H9 (cell line): ENCODE measurements around the gene TANK. TPM values are rescaled to one million over a fixed set of nuclear protein-coding genes. Genes with fewer than 3 reads are reported as not detected.
A peak's percentile ranks its signal among the peaks of the same experiment; 100 is the strongest.

Experiments
- DNase-seq: peaks from one replicate; pipeline ENCODE4 v3.0.0-alpha.2; 2017
- H2AFZ ChIP-seq: one replicate; pipeline ENCODE4 v1.6.1; 2013; ENCODE audit warnings: mild to moderate bottlenecking, low read length, control low read depth, moderate library complexity
- H2AK5ac ChIP-seq: 2 replicates; pipeline ENCODE4 v1.6.1; 2013; ENCODE audit warnings: low read length, control low read depth, mixed read lengths; ENCODE audit not compliant: insufficient read length
- H2BK120ac ChIP-seq: one replicate; pipeline ENCODE4 v1.6.1; 2013; ENCODE audit warnings: low read depth, mild to moderate bottlenecking, low read length, control low read depth, inconsistent platforms; ENCODE audit not compliant: poor library complexity, severe bottlenecking
- H2BK12ac ChIP-seq: 2 replicates; pipeline ENCODE4 v1.6.1; 2013; ENCODE audit warnings: low read length, control low read depth, mixed read lengths, low read depth; ENCODE audit not compliant: insufficient read length
- H2BK15ac ChIP-seq: 2 replicates; pipeline ENCODE4 v1.6.1; 2013; ENCODE audit warnings: low read depth, low read length, control low read depth
- H2BK20ac ChIP-seq: one replicate; pipeline ENCODE4 v1.6.1; 2013; ENCODE audit warnings: low read depth, mild to moderate bottlenecking, low read length, control low read depth, inconsistent platforms; ENCODE audit not compliant: poor library complexity, severe bottlenecking
- H2BK5ac ChIP-seq: 2 replicates; pipeline ENCODE4 v1.6.1; 2013; ENCODE audit warnings: low read length, control low read depth, mixed read lengths; ENCODE audit not compliant: insufficient read length
- H3K14ac ChIP-seq: 2 replicates; pipeline ENCODE4 v1.6.1; 2013; ENCODE audit warnings: low read length, control low read depth; ENCODE audit not compliant: insufficient read depth
- H3K18ac ChIP-seq: 2 replicates; pipeline ENCODE4 v1.6.1; 2013; ENCODE audit warnings: low read depth, mild to moderate bottlenecking, mixed read lengths, low read length, control low read depth; ENCODE audit not compliant: insufficient read length
- H3K23ac ChIP-seq: 2 replicates; pipeline ENCODE4 v1.6.1; 2013; ENCODE audit warnings: low read length, control low read depth, mixed read lengths, low read depth; ENCODE audit not compliant: insufficient read length
- H3K23me2 ChIP-seq: 2 replicates; pipeline ENCODE4 v1.6.1; 2013; ENCODE audit warnings: low read depth, mild to moderate bottlenecking, mixed read lengths, low read length, control low read depth; ENCODE audit not compliant: insufficient read length, poor library complexity, severe bottlenecking
- H3K27ac ChIP-seq: 2 replicates; pipeline ENCODE4 v1.5.1; 2013; ENCODE audit warnings: low read length, control low read depth, mixed read lengths, low read depth; ENCODE audit not compliant: insufficient read length
- H3K27me3 ChIP-seq: 2 replicates; pipeline ENCODE4 v1.6.1; 2013; ENCODE audit warnings: low read length, control low read depth, inconsistent platforms; ENCODE audit not compliant: insufficient read depth
- H3K4ac ChIP-seq: 2 replicates; pipeline ENCODE4 v1.6.1; 2013; ENCODE audit warnings: low read depth, mild to moderate bottlenecking, control low read depth, inconsistent platforms, low read length, moderate library complexity
- H3K4me1 ChIP-seq: 2 replicates; pipeline ENCODE4 v1.6.1; 2013; ENCODE audit warnings: low read length, control low read depth, inconsistent platforms; ENCODE audit not compliant: insufficient read depth
- H3K4me2 ChIP-seq: 2 replicates; pipeline ENCODE4 v1.6.1; 2013; ENCODE audit warnings: low read length, control low read depth, mixed read lengths; ENCODE audit not compliant: insufficient read length, insufficient read depth
- H3K56ac ChIP-seq: 2 replicates; pipeline ENCODE4 v1.6.1; 2013; ENCODE audit warnings: low read depth, mild to moderate bottlenecking, mixed read lengths, low read length, control low read depth; ENCODE audit not compliant: insufficient read length
- H3K79me1 ChIP-seq: 2 replicates; pipeline ENCODE4 v1.6.1; 2013; ENCODE audit warnings: low read depth, mild to moderate bottlenecking, moderate library complexity, low read length, control low read depth, inconsistent platforms; ENCODE audit not compliant: insufficient read depth, poor library complexity, severe bottlenecking
- H3K79me2 ChIP-seq: 2 replicates; pipeline ENCODE4 v1.6.1; 2013; ENCODE audit warnings: low read length, control low read depth, inconsistent platforms; ENCODE audit not compliant: insufficient read depth
- H3K9ac ChIP-seq: 2 replicates; pipeline ENCODE4 v1.6.1; 2013; ENCODE audit warnings: low read length, control low read depth, mixed read lengths; ENCODE audit not compliant: insufficient read length; ENCODE audit errors: extremely low read depth
- H3K9me3 ChIP-seq: one replicate; pipeline ENCODE4 v1.6.1; 2013; ENCODE audit warnings: low read depth, low read length, inconsistent platforms; ENCODE audit not compliant: control insufficient read depth
- H3T11ph ChIP-seq: one replicate; pipeline ENCODE4 v1.6.1; 2013; ENCODE audit warnings: mild to moderate bottlenecking, low read length, control low read depth, inconsistent platforms
- H4K20me1 ChIP-seq: one replicate; pipeline ENCODE4 v1.6.1; 2013; ENCODE audit not compliant: control insufficient read depth, insufficient read length, insufficient read depth
- H4K5ac ChIP-seq: 2 replicates; pipeline ENCODE4 v1.6.1; 2013; ENCODE audit warnings: low read depth, mild to moderate bottlenecking, mixed read lengths, low read length, control low read depth; ENCODE audit not compliant: insufficient read length
- H4K8ac ChIP-seq: replicated peaks from 2 replicates; pipeline ENCODE4 v1.6.1; 2013; ENCODE audit warnings: low read length, control low read depth, mixed read lengths, low read depth; ENCODE audit not compliant: insufficient read length
- H4K91ac ChIP-seq: 2 replicates; pipeline ENCODE4 v1.6.1; 2013; ENCODE audit warnings: low read depth, mild to moderate bottlenecking, moderate library complexity, mixed read lengths, low read length, control low read depth; ENCODE audit not compliant: insufficient read length
- H3K27ac Mint-ChIP-seq, 3 experiments: 2 replicates in 2 of 3; 3 replicates in 1 of 3; pipeline ENCODE4 v1.8.0; 2020 to 2021; ENCODE audit warnings: mixed read lengths in 3 of 3, mild to moderate bottlenecking in 1 of 3, moderate library complexity in 1 of 3
- H3K27me3 Mint-ChIP-seq: 2 replicates; pipeline ENCODE4 v1.8.0; 2021; ENCODE audit warnings: low read depth, mild to moderate bottlenecking, moderate library complexity, mixed read lengths
- H3K36me3 Mint-ChIP-seq, 3 experiments: 2 replicates in 2 of 3; 3 replicates in 1 of 3; pipeline ENCODE4 v1.8.0; 2020 to 2021; ENCODE audit warnings: low read depth in 3 of 3, mixed read lengths in 3 of 3; ENCODE audit not compliant: insufficient read depth in 1 of 3
- H3K4me1 Mint-ChIP-seq, 2 experiments: 2 replicates each; pipeline ENCODE4 v1.8.0; 2020; ENCODE audit warnings: mixed read lengths in 2 of 2
- H3K4me3 Mint-ChIP-seq, 2 experiments: 2 replicates in 1 of 2; 3 replicates in 1 of 2; pipeline ENCODE4 v1.8.0; 2020 to 2021; ENCODE audit warnings: mild to moderate bottlenecking in 2 of 2, mixed read lengths in 2 of 2, moderate library complexity in 1 of 2
- H3K9me3 Mint-ChIP-seq, 2 experiments: 2 replicates in 1 of 2; 3 replicates in 1 of 2; pipeline ENCODE4 v1.8.0; 2020; ENCODE audit warnings: mild to moderate bottlenecking in 2 of 2, mixed read lengths in 2 of 2, moderate library complexity in 1 of 2
- CTCF ChIP-seq: fragments of 200-600 bp; sonication (generic); conservative IDR thresholded peaks from 3 replicates; pipeline ENCODE4 v1.8.0; 2021; ENCODE audit warnings: antibody characterized with exemption, mild to moderate bottlenecking
- WGBS: extraction: QIAGEN DNeasy Blood & Tissue Kit; methylation state at CpG from one replicate; pipeline ENCODE4 v1.1.7; 2013; ENCODE audit warnings: missing lambda C conversion rate, low lambda C conversion rate, mixed read lengths; ENCODE audit not compliant: insufficient read length; ENCODE audit errors: extremely low coverage; 5-methylcytosine and 5-hydroxymethylcytosine counted together
- total RNA-seq: library from RNA; stranded (reverse); gene quantifications from 2 replicates; pipeline ENCODE4 v1.2.1, GENCODE V29; 2021

The TANK gene
- total RNA-seq, 1 experiment from 2014 or later = 23.9 TPM

- Histone ChIP-seq H2AFZ (peak overlapping the region; percentile 29), H4K91ac (no peak overlapping the region), H2BK120ac (no peak overlapping the region), H3K18ac (no peak overlapping the region), H3K14ac (no peak overlapping the region), H3K79me1 (no peaks in the 10 kb centered on the region), H4K20me1 (no peaks in the 10 kb centered on the region), H2BK15ac (no peak overlapping the region), H3K79me2 (no peaks in the 10 kb centered on the region), H3K23ac (no peak overlapping the region), H3K4ac (no peak overlapping the region), H3K27me3 (no peaks in the 10 kb centered on the region), H2BK12ac (no peak overlapping the region), H3K9me3 (no peaks in the 10 kb centered on the region), H3K4me2 (no peak overlapping the region), H2BK20ac (no peak overlapping the region), H3T11ph (no peak overlapping the region), H4K5ac (no peak overlapping the region), H4K8ac (no peak overlapping the region), H3K9ac (no peak overlapping the region), H2BK5ac (no peak overlapping the region), H3K27ac (no peak overlapping the region), H3K56ac (no peak overlapping the region), H3K23me2 (no peaks in the 10 kb centered on the region), H2AK5ac (no peak overlapping the region), H3K4me1 (no peaks in the 10 kb centered on the region)
- no peak overlapping the region for H3K27ac Mint-ChIP-seq
- no CpG with 5 or more reads among the region's 8 CpGs for WGBS
- H3K4me1 Mint-ChIP-seq = no peaks in the 10 kb centered on the region
- no peaks in the 10 kb centered on the region for H3K9me3 Mint-ChIP-seq
- no peak overlapping the region for H3K4me3 Mint-ChIP-seq
- H3K36me3 Mint-ChIP-seq = no peaks in the 10 kb centered on the region
- DNase-seq = no peak
- no peak for TF ChIP-seq CTCF
- H3K27me3 Mint-ChIP-seq = no peaks in the 10 kb centered on the region
These were observed 97.1 kb downstream of the TANK start for GRCh38 chr2:161257123-161257952.
